ENCODE results near the gene GMDS. TPM values are rescaled to one million over a fixed set of nuclear protein-coding genes. Genes with fewer than 3 reads are reported as not detected.

GMDS gene
- total RNA-seq, 2 experiments from 2014 or later, result 13.9 to 16.4 TPM

GRCh38 chr6:1838604-1839213 lies 406.7 kb downstream of the GMDS start:
- H3K27ac ChIP-seq (ENCODE audit: low read depth in 1 of 2, low read length in 2 of 2), result no peak overlapping the region
- H3K27ac Mint-ChIP-seq, result no peak overlapping the region
- no peak for TF ChIP-seq CTCF (IDR thresholded peaks at IDR 0.05)
- no peaks in the 10 kb centered on the region for H3K4me1 Mint-ChIP-seq (ENCODE audit: low read depth)
- ChIA-PET CTCF (no interaction called here), POLR2A (no interaction called here)
- H3K36me3 Mint-ChIP-seq (ENCODE audit: low read depth), result no peaks in the 10 kb centered on the region
- H3K4me1 ChIP-seq (ENCODE audit: insufficient read depth, low read length), result no peaks in the 10 kb centered on the region
- no peaks in the 10 kb centered on the region for H3K27me3 Mint-ChIP-seq
- intact Hi-C loops (cut with DNase I, micrococcal nuclease), result no loop called here
- no peak overlapping the region for H3K4me3 ChIP-seq (ENCODE audit: low read length)
- H3K4me3 Mint-ChIP-seq, result no peak overlapping the region
- no peaks in the 10 kb centered on the region for H3K36me3 ChIP-seq (ENCODE audit: insufficient read depth, low read length)
- H3K9me3 Mint-ChIP-seq, result no peaks in the 10 kb centered on the region
- ATAC-seq (ENCODE audit: poor library complexity) (no peak), DNase-seq (no peak)
- no peaks in the 10 kb centered on the region for H3K27me3 ChIP-seq (ENCODE audit: control insufficient read depth in 1 of 2, insufficient read depth in 2 of 2, low read length in 2 of 2)
- no peaks in the 10 kb centered on the region for H3K9me3 ChIP-seq (ENCODE audit: control insufficient read depth in 1 of 2, insufficient read depth in 1 of 2, low read length in 2 of 2)

- CTCF ChIA-PET, result no interaction called here
- ATAC-seq (ENCODE audit: poor library complexity) (no peak), DNase-seq (no peak)
- intact Hi-C loops (cut with DNase I, micrococcal nuclease), result no loop called here
- Histone ChIP-seq H3K27ac (ENCODE audit: low read depth in 1 of 2, low read length in 2 of 2) (no peak overlapping the region), H3K4me3 (ENCODE audit: low read length) (no peak overlapping the region), H3K36me3 (ENCODE audit: insufficient read depth, low read length) (no peaks in the 10 kb centered on the region), H3K4me1 (ENCODE audit: insufficient read depth, low read length) (no peaks in the 10 kb centered on the region), H3K27me3 (ENCODE audit: control insufficient read depth in 1 of 2, insufficient read depth in 2 of 2, low read length in 2 of 2) (no peaks in the 10 kb centered on the region), H3K9me3 (ENCODE audit: control insufficient read depth in 1 of 2, insufficient read depth in 1 of 2, low read length in 2 of 2) (no peaks in the 10 kb centered on the region)
- no peaks in the 10 kb centered on the region for H3K4me1 Mint-ChIP-seq (ENCODE audit: low read depth)
- no peak overlapping the region for H3K27ac Mint-ChIP-seq
- POLR2A ChIA-PET, result no interaction called here
- no peaks in the 10 kb centered on the region for H3K9me3 Mint-ChIP-seq
- H3K36me3 Mint-ChIP-seq (ENCODE audit: low read depth), result no peaks in the 10 kb centered on the region
- H3K27me3 Mint-ChIP-seq, result no peaks in the 10 kb centered on the region
- no peak overlapping the region for H3K4me3 Mint-ChIP-seq
- no peak for TF ChIP-seq CTCF (IDR thresholded peaks at IDR 0.05)
These were observed 407.6 kb downstream of the GMDS start for GRCh38 chr6:1837826-1838225.

- ChIA-PET CTCF (no interaction called here), POLR2A (no interaction called here)
- Mint-ChIP-seq H3K27me3 (no peaks in the 10 kb centered on the region), H3K27ac (no peak overlapping the region), H3K4me1 (ENCODE audit: low read depth) (no peaks in the 10 kb centered on the region), H3K9me3 (no peaks in the 10 kb centered on the region), H3K4me3 (no peak overlapping the region), H3K36me3 (ENCODE audit: low read depth) (peaks cover under 1% of the 10 kb centered on the region)
- intact Hi-C loops (cut with DNase I, micrococcal nuclease), result no loop called here
- no peaks in the 10 kb centered on the region for H3K9me3 ChIP-seq (ENCODE audit: control insufficient read depth in 1 of 2, insufficient read depth in 1 of 2, low read length in 2 of 2)
- TF ChIP-seq CTCF (IDR thresholded peaks at IDR 0.05), result no peak
- no peaks in the 10 kb centered on the region for H3K36me3 ChIP-seq (ENCODE audit: insufficient read depth, low read length)
- no peaks in the 10 kb centered on the region for H3K4me1 ChIP-seq (ENCODE audit: insufficient read depth, low read length)
- H3K27ac ChIP-seq (ENCODE audit: low read depth in 1 of 2, low read length in 2 of 2), result no peak overlapping the region
- H3K4me3 ChIP-seq (ENCODE audit: low read length), result no peak overlapping the region
- no peaks in the 10 kb centered on the region for H3K27me3 ChIP-seq (ENCODE audit: control insufficient read depth in 1 of 2, insufficient read depth in 2 of 2, low read length in 2 of 2)
- ATAC-seq (ENCODE audit: poor library complexity), result no peak
- DNase-seq, result no peak
These were observed 408.7 kb downstream of the GMDS start for GRCh38 chr6:1836690-1837089.

Measured in CD4-positive, alpha-beta T cell (primary cell).